Measurements from ENCODE around the gene SERPINE2. TPM values are rescaled to one million over a fixed set of nuclear protein-coding genes. Genes with fewer than 3 reads are reported as not detected.

The SERPINE2 gene
- total RNA-seq, 1 donor from 2014 or later, result 57.7 TPM

- DNase-seq (ENCODE audit: low read depth), result no peak
- H3K4me3 ChIP-seq (ENCODE audit: low read depth, low read length), result no peak overlapping the region
- TF ChIP-seq, protein P1, sequence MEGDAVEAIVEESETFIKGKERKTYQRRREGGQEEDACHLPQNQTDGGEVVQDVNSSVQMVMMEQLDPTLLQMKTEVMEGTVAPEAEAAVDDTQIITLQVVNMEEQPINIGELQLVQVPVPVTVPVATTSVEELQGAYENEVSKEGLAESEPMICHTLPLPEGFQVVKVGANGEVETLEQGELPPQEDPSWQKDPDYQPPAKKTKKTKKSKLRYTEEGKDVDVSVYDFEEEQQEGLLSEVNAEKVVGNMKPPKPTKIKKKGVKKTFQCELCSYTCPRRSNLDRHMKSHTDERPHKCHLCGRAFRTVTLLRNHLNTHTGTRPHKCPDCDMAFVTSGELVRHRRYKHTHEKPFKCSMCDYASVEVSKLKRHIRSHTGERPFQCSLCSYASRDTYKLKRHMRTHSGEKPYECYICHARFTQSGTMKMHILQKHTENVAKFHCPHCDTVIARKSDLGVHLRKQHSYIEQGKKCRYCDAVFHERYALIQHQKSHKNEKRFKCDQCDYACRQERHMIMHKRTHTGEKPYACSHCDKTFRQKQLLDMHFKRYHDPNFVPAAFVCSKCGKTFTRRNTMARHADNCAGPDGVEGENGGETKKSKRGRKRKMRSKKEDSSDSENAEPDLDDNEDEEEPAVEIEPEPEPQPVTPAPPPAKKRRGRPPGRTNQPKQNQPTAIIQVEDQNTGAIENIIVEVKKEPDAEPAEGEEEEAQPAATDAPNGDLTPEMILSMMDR (conservative IDR thresholded peaks at IDR 0.05; ENCODE audit: low read depth, low read length), result no peak
Observed at GRCh38 chr2:223981241-223981640, 57.8 kb downstream of the SERPINE2 start.

DNA sequence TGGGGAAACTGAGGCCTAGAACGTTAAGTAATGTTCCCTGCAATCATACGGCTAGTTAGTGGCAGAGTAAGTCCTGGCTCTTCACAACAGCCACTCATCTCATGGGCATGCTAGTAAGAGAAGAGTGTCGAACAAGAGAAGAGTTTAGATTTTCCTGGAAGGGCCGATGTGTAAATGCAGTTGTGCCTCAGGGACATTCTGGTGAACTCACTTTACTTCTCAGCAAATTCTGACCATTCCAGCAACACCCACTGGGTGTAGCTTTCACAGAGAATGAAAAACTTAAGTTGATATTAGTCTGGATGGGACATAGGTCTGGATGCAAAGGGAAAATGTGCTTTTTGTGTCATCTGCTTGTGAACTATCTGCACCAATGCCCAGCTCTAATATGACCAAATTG lies 58.3 kb downstream of the SERPINE2 start:
- no peak overlapping the region for H3K4me3 ChIP-seq (ENCODE audit: low read depth, low read length)
- no peak for DNase-seq (ENCODE audit: low read depth)
- TF ChIP-seq, protein P1 (conservative IDR thresholded peaks at IDR 0.05; ENCODE audit: low read depth, low read length), result no peak

GRCh38 chr2:223980397-223980735 lies 58.7 kb downstream of the SERPINE2 start:
- no peak for DNase-seq (ENCODE audit: low read depth)
- TF ChIP-seq, protein P1 (conservative IDR thresholded peaks at IDR 0.05; ENCODE audit: low read depth, low read length), result no peak
- no peak overlapping the region for H3K4me3 ChIP-seq (ENCODE audit: low read depth, low read length)

- DNase-seq (ENCODE audit: low read depth), result no peak
- TF ChIP-seq, protein P1 (conservative IDR thresholded peaks at IDR 0.05; ENCODE audit: low read depth, low read length), result no peak
Observed at GRCh38 chr2:223979730-223980396, 59.2 kb downstream of the SERPINE2 start.

GRCh38 chr2:223978451-223978850 lies 60.6 kb downstream of the SERPINE2 start:
- no peak overlapping the region for H3K4me3 ChIP-seq (ENCODE audit: low read depth, low read length)
- no peak for DNase-seq (ENCODE audit: low read depth)
- TF ChIP-seq, protein P1 (conservative IDR thresholded peaks at IDR 0.05; ENCODE audit: low read depth, low read length), result no peak

More at GRCh38 chr2:223979730-223980396, 59.2 kb downstream of the SERPINE2 start:
- no peak overlapping the region for H3K4me3 ChIP-seq (ENCODE audit: low read depth, low read length)

GRCh38 chr2:223976635-223977226 lies 62.4 kb downstream of the SERPINE2 start:
- TF ChIP-seq, protein P1 (conservative IDR thresholded peaks at IDR 0.05; ENCODE audit: low read depth, low read length), result no peak
- no peak overlapping the region for H3K4me3 ChIP-seq (ENCODE audit: low read depth, low read length)
- no peak for DNase-seq (ENCODE audit: low read depth)

- DNase-seq (ENCODE audit: low read depth), result no peak
- H3K4me3 ChIP-seq (ENCODE audit: low read depth, low read length), result no peak overlapping the region
- TF ChIP-seq, protein P1 (conservative IDR thresholded peaks at IDR 0.05; ENCODE audit: low read depth, low read length), result no peak
Observed at GRCh38 chr2:223973606-223974005, 65.5 kb downstream of the SERPINE2 start.
